ENCODE measurements around the gene PSMA5.

Gene PSMA5

DNA sequence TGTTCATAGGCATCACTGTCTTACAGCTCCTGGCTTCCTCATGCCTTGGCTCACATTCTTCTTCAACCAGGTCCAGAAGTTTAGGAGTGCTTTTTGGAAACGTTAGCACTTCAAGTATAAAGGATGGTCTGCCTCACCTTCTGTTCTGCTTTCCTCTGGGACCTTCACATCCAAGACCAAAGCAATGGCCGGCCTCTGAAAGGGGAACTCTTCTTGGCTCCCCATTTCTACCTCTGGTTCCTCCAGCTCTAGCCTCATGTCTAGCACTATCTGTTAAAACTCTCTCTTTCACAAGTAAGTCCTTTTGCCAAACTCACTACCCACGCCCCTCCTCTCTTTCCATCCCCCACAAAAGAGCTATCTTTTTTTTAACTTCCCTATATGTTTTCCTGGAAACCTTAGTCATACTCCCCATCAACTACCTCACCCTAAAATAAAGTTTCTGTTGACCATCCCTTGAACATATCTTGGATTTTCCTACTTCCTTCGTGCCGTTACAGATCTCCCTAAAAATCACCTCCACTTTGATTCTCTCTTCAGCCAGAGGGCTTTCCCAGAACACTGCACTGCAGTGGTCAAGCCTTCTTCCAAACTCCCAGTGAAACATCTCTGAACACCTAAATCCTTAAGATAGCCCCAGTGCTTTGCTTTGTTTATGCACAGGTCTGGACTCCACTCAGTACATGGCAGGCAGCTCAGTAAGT lies 36.5 kb downstream of the PSMA5 start:
- H3K4me3 ChIP-seq (ENCODE audit: insufficient read depth in 1 of 2, low read depth in 1 of 2, low read length in 2 of 2), result no peak overlapping the region
- no peaks in the 10 kb centered on the region for H3K36me3 ChIP-seq (ENCODE audit: control insufficient read depth in 1 of 2, insufficient read depth in 2 of 2, low read depth in 1 of 2, low read length in 2 of 2)
- H3K27me3 ChIP-seq (ENCODE audit: control insufficient read depth in 1 of 2, insufficient read depth in 1 of 2, low read length in 2 of 2), result no peaks in the 10 kb centered on the region
- no peak overlapping the region for H2BK15ac ChIP-seq (ENCODE audit: low read depth, poor library complexity, severe bottlenecking)
- peaks cover 4% of the 10 kb centered on the region for H3K4me1 ChIP-seq (ENCODE audit: control insufficient read depth, insufficient read depth, low read depth, low read length)
- no peak overlapping the region for H3K27ac ChIP-seq (ENCODE audit: low read length, poor library complexity, severe bottlenecking)
- DNase-seq, result no peak
- no peaks in the 10 kb centered on the region for H3K9me3 ChIP-seq (ENCODE audit: control insufficient read depth, low read length)
- no peak overlapping the region for H3K18ac ChIP-seq (ENCODE audit: low read depth in 1 of 2, low read length in 2 of 2)
- H4K8ac ChIP-seq (ENCODE audit: low read length), result peak overlapping the region; percentile 60
- H2BK120ac ChIP-seq (ENCODE audit: low read depth, low read length), result no peak overlapping the region
- H3K14ac ChIP-seq (ENCODE audit: low read length in 2 of 2), result no peak overlapping the region
- no peak overlapping the region for H3K4me2 ChIP-seq (ENCODE audit: low read length, poor library complexity, severe bottlenecking)
- H2BK5ac ChIP-seq (ENCODE audit: low read depth, low read length, poor library complexity, severe bottlenecking), result no peak overlapping the region
- no peak overlapping the region for H3K23ac ChIP-seq (ENCODE audit: low read length in 2 of 2)
- H2AFZ ChIP-seq (ENCODE audit: low read depth, low read length), result no peak overlapping the region
- H2BK12ac ChIP-seq (ENCODE audit: low read length in 2 of 2), result peak overlapping the region in 1 of 2 experiments; percentile 66
- 96% methylated on average over 5 of the region's 5 CpGs for WGBS
- no peak overlapping the region for H4K91ac ChIP-seq (ENCODE audit: low read length)
- no peak overlapping the region for H3K4ac ChIP-seq (ENCODE audit: low read depth in 1 of 2, low read length in 2 of 2)
- H3K9ac ChIP-seq (ENCODE audit: low read length), result no peak overlapping the region
- peaks cover 13% of the 10 kb centered on the region for H3K79me1 ChIP-seq (replicated peaks; ENCODE audit: low read length, poor library complexity, severe bottlenecking)
- H2AK5ac ChIP-seq (ENCODE audit: low read length, severe bottlenecking), result no peak overlapping the region

DNA sequence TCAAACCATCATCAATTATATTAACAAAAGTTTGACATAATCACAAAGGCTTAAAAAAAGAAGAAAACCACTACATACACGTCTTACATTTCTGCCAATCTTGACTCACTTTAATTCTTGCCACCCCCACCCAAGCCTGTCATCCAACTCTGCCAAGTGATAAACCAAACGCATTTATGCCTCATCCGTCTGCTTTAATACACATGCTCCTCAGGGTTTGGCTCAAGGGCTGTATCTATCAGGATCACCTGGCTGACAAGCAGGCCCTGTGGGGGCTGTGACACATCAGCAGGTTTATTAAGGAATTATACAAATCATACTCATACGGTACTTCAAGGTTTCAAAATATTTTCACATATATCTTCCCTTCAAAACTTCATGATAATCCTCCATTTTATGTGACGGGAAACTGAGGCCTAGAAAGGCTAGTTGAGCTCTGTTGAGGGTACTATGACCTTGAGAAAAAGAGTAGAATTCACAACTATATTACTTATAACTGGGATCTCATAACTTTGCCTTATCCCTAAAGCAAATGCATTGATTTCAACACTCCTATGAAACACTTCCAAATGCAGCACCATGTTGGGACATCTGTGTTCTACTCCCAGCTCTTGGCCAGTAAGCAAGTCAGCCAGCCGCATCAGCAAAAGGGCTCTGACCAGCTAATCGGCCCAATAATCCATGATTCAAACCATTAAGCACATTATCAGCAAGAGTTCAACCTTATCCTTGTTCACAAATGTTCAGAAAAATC lies 37.2 kb downstream of the PSMA5 start:
- Histone ChIP-seq H2AFZ (ENCODE audit: low read depth, low read length) (no peak overlapping the region), H3K18ac (ENCODE audit: low read depth in 1 of 2, low read length in 2 of 2) (no peak overlapping the region), H2AK5ac (ENCODE audit: low read length, severe bottlenecking) (no peak overlapping the region), H3K9ac (ENCODE audit: low read length) (no peak overlapping the region), H3K79me1 (replicated peaks; ENCODE audit: low read length, poor library complexity, severe bottlenecking) (peaks cover 13% of the 10 kb centered on the region), H2BK5ac (ENCODE audit: low read depth, low read length, poor library complexity, severe bottlenecking) (no peak overlapping the region), H3K4me2 (ENCODE audit: low read length, poor library complexity, severe bottlenecking) (no peak overlapping the region), H4K8ac (ENCODE audit: low read length) (peak overlapping the region; percentile 69), H2BK120ac (ENCODE audit: low read depth, low read length) (no peak overlapping the region), H3K27me3 (ENCODE audit: control insufficient read depth in 1 of 2, insufficient read depth in 1 of 2, low read length in 2 of 2) (no peaks in the 10 kb centered on the region), H3K14ac (ENCODE audit: low read length in 2 of 2) (no peak overlapping the region), H3K36me3 (ENCODE audit: control insufficient read depth in 1 of 2, insufficient read depth in 2 of 2, low read depth in 1 of 2, low read length in 2 of 2) (no peaks in the 10 kb centered on the region), H3K23ac (ENCODE audit: low read length in 2 of 2) (no peak overlapping the region), H2BK15ac (ENCODE audit: low read depth, poor library complexity, severe bottlenecking) (no peak overlapping the region), H3K9me3 (ENCODE audit: control insufficient read depth, low read length) (peaks cover 3% of the 10 kb centered on the region), H3K4ac (ENCODE audit: low read depth in 1 of 2, low read length in 2 of 2) (no peak overlapping the region), H4K91ac (ENCODE audit: low read length) (no peak overlapping the region), H3K4me1 (ENCODE audit: control insufficient read depth, insufficient read depth, low read depth, low read length) (peaks cover 4% of the 10 kb centered on the region), H3K27ac (ENCODE audit: low read length, poor library complexity, severe bottlenecking) (no peak overlapping the region), H3K4me3 (ENCODE audit: insufficient read depth in 1 of 2, low read depth in 1 of 2, low read length in 2 of 2) (peak overlapping the region in 1 of 2 experiments; percentile 8), H2BK12ac (ENCODE audit: low read length in 2 of 2) (peak overlapping the region in 1 of 2 experiments; percentile 73)
- WGBS, result 91% methylated on average over 5 of the region's 7 CpGs
- no peak for DNase-seq

DNA sequence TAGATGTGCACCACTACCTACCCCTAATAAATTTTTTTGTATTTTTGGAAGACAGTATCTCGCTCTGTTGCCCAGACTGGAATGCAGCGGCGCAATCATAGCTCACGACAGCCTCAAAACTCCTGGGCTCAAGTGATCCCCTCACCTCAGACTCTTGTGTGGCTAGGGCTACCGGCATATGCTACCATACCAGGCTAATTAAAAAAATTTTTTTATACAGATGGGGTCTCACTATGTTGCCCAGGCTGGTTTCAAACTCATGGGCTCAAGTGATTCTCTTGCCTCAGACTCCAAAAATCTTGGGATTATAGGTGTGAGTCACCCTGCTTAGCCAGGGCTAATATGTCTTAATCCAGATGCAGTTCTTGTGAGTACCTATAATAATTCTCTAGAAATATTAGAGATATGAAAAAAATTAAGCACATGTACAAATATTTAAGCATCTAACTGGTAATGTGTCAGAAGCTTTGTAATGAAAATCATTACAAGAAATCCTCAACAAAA lies 38.0 kb downstream of the PSMA5 start:
- no peak overlapping the region for H3K14ac ChIP-seq (ENCODE audit: low read length in 2 of 2)
- DNase-seq, result no peak
- H3K27me3 ChIP-seq (ENCODE audit: control insufficient read depth in 1 of 2, insufficient read depth in 1 of 2, low read length in 2 of 2), result no peaks in the 10 kb centered on the region
- no peak overlapping the region for H2AFZ ChIP-seq (ENCODE audit: low read depth, low read length)
- H2AK5ac ChIP-seq (ENCODE audit: low read length, severe bottlenecking), result no peak overlapping the region
- no peaks in the 10 kb centered on the region for H3K36me3 ChIP-seq (ENCODE audit: control insufficient read depth in 1 of 2, insufficient read depth in 2 of 2, low read depth in 1 of 2, low read length in 2 of 2)
- H3K4ac ChIP-seq (ENCODE audit: low read depth in 1 of 2, low read length in 2 of 2), result no peak overlapping the region
- H4K8ac ChIP-seq (ENCODE audit: low read length), result no peak overlapping the region
- H3K4me2 ChIP-seq (ENCODE audit: low read length, poor library complexity, severe bottlenecking), result no peak overlapping the region
- no peak overlapping the region for H2BK5ac ChIP-seq (ENCODE audit: low read depth, low read length, poor library complexity, severe bottlenecking)
- H3K27ac ChIP-seq (ENCODE audit: low read length, poor library complexity, severe bottlenecking), result no peak overlapping the region
- H2BK12ac ChIP-seq (ENCODE audit: low read length in 2 of 2), result no peak overlapping the region
- no peak overlapping the region for H4K91ac ChIP-seq (ENCODE audit: low read length)
- peaks cover 13% of the 10 kb centered on the region for H3K79me1 ChIP-seq (replicated peaks; ENCODE audit: low read length, poor library complexity, severe bottlenecking)
- WGBS, result over 99% methylated on average over 4 of the region's 5 CpGs
- peaks cover 4% of the 10 kb centered on the region for H3K4me1 ChIP-seq (ENCODE audit: control insufficient read depth, insufficient read depth, low read depth, low read length)
- H3K9me3 ChIP-seq (ENCODE audit: control insufficient read depth, low read length), result peaks cover 3% of the 10 kb centered on the region
- no peak overlapping the region for H3K18ac ChIP-seq (ENCODE audit: low read depth in 1 of 2, low read length in 2 of 2)
- H3K23ac ChIP-seq (ENCODE audit: low read length in 2 of 2), result no peak overlapping the region
- H2BK15ac ChIP-seq (ENCODE audit: low read depth, poor library complexity, severe bottlenecking), result no peak overlapping the region
- H2BK120ac ChIP-seq (ENCODE audit: low read depth, low read length), result no peak overlapping the region
- no peak overlapping the region for H3K9ac ChIP-seq (ENCODE audit: low read length)
- no peak overlapping the region for H3K4me3 ChIP-seq (ENCODE audit: insufficient read depth in 1 of 2, low read depth in 1 of 2, low read length in 2 of 2)

DNA sequence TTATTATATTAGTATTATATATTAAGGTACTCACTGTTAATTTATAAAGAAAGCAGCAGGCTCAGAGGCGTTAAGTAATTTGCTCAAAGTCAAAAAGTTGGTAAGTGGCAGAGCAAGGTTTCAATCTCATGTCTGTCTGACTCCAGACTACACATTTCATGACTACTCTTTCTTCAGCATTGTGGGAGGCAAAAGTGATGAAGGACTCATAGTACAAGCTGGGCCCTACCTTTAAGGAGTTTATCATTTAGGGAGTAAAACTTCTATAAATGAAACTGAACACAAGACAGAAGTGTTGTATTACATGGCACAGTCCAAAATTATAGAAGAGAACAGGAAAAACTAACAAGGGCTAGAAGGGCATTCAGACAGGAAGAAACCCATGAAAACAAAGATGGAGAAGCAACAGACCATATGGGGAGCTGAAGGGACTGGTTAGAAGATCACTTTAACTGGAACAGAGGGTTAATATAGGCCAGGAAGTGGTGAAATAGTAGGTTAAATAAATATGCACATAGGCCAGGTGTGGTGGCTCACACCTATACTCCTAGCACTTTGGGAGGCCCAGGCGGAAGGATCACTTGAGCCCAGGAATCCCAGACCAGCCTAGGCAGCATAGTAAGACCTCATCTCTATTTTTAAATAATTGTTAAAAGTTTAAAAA lies 40.1 kb downstream of the PSMA5 start:
- Histone ChIP-seq H2BK15ac (ENCODE audit: low read depth, poor library complexity, severe bottlenecking) (no peak overlapping the region), H3K18ac (ENCODE audit: low read depth in 1 of 2, low read length in 2 of 2) (no peak overlapping the region), H3K9me3 (ENCODE audit: control insufficient read depth, low read length) (peaks cover 3% of the 10 kb centered on the region), H3K36me3 (ENCODE audit: control insufficient read depth in 1 of 2, insufficient read depth in 2 of 2, low read depth in 1 of 2, low read length in 2 of 2) (no peaks in the 10 kb centered on the region), H3K27ac (ENCODE audit: low read length, poor library complexity, severe bottlenecking) (no peak overlapping the region), H2AFZ (ENCODE audit: low read depth, low read length) (no peak overlapping the region), H2BK120ac (ENCODE audit: low read depth, low read length) (no peak overlapping the region), H3K14ac (ENCODE audit: low read length in 2 of 2) (no peak overlapping the region), H2AK5ac (ENCODE audit: low read length, severe bottlenecking) (no peak overlapping the region), H3K4me2 (ENCODE audit: low read length, poor library complexity, severe bottlenecking) (no peak overlapping the region), H2BK5ac (ENCODE audit: low read depth, low read length, poor library complexity, severe bottlenecking) (no peak overlapping the region), H4K91ac (ENCODE audit: low read length) (no peak overlapping the region), H3K23ac (ENCODE audit: low read length in 2 of 2) (no peak overlapping the region), H4K8ac (ENCODE audit: low read length) (no peak overlapping the region), H3K4me3 (ENCODE audit: insufficient read depth in 1 of 2, low read depth in 1 of 2, low read length in 2 of 2) (no peak overlapping the region), H3K4ac (ENCODE audit: low read depth in 1 of 2, low read length in 2 of 2) (no peak overlapping the region), H2BK12ac (ENCODE audit: low read length in 2 of 2) (no peak overlapping the region), H3K79me1 (replicated peaks; ENCODE audit: low read length, poor library complexity, severe bottlenecking) (peaks cover 17% of the 10 kb centered on the region), H3K9ac (ENCODE audit: low read length) (no peak overlapping the region), H3K4me1 (ENCODE audit: control insufficient read depth, insufficient read depth, low read depth, low read length) (peaks cover 1% of the 10 kb centered on the region), H3K27me3 (ENCODE audit: control insufficient read depth in 1 of 2, insufficient read depth in 1 of 2, low read length in 2 of 2) (no peaks in the 10 kb centered on the region)
- DNase-seq, result no peak
- WGBS, result 100% methylated on average over 1 of the region's 2 CpGs

Measured in mesenchymal stem cell (in vitro differentiated cells and primary cell).